Measurements from ENCODE around the gene LGALS1.

Gene LGALS1

DNA sequence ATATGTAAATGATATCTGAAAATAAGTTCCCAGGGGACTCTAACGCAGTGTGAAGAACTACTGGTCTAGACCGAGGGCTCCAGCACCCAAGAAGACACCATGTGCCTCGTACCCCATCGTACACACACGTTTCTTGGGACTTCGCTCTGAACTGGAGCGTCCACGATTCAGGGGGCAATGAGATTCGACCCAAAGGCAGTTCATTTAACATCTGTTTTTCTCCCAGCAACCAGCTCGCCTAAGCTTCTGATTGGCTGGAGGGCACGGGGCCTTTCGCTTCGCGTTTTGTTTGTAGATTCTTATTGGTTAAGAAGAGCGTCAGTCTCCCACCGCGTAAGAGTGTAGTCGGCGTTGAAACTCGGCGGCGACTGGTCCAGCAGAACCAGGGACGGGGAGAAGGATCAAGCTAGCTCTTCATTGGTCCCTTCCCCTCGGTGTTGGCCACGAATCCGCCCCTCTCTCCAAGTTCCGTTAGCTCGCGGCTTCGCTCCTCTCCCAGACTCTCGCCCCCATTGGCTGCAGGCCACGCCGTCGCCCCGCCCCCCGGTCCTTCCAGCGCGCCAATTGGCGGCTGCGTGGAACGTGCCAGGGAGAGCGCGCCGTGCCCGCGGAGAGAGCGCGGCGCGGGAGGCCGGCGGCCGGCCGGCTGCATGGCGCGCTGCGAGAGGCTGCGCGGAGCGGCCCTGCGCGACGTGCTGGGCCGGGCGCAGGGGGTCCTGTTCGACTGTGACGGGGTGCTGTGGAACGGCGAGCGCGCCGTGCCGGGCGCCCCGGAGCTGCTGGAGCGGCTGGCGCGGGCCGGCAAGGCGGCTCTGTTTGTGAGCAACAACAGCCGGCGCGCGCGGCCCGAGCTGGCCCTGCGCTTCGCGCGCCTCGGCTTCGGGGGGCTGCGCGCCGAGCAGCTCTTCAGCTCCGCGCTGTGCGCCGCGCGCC lies 17.0 kb upstream of the LGALS1 start, which contains the start of gene PDXP:
Gene PDXP (plus strand): TSS at position 591 of the 933 bp plus-strand sequence. CDS start 60 bp downstream, at position 651.
- Histone ChIP-seq H3K9ac (ENCODE audit: low read length) (peak within 1 kb of the TSS; percentile 51), H3K27ac (ENCODE audit: low read length) (no peak within 1 kb of the TSS), H3K4me1 (ENCODE audit: control insufficient read depth, low read depth, low read length) (peaks cover 6% of the 10 kb centered on the region), H3K36me3 (ENCODE audit: control insufficient read depth, low read depth, low read length) (no peaks in the 10 kb centered on the region), H3K9me3 (ENCODE audit: control insufficient read depth, low read depth, low read length) (no peaks in the 10 kb centered on the region), H3K4me3 (ENCODE audit: low read length) (peak within 1 kb of the TSS; percentile 83), H3K27me3 (ENCODE audit: control insufficient read depth, insufficient read depth, low read length) (no peaks in the 10 kb centered on the region)

DNA sequence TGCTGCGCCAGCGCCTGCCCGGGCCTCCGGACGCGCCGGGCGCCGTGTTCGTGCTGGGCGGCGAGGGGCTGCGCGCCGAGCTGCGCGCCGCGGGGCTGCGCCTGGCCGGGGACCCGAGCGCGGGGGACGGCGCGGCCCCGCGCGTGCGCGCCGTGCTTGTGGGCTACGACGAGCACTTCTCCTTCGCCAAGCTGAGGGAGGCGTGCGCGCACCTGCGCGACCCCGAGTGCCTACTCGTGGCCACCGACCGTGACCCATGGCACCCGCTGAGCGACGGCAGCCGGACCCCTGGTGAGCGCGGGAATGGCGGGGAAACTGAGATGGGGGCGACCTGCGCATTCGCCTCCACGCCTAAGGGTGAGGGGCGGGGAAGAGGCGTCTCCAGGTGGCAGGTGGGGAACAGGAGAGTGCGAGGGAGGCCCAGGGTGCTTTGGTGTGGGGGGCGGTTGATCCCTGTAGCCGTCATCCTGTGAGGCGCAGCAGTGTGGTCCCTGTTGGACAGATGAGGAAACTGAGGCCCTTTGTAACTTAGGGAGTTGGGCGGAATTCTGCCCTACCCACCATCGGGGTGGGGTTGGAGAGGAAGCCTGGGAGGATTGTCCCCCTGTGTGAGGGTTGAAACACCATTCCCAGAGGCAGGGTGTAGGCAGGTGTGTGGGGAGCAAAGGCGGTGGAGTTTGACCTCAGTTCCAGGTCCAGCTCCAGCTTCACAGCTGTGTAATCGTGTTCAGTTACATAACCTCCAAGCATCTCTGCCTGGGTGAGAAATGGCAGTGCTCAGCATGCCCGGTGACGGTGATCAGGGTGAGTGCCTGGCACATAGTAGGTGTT lies 16.2 kb upstream of the LGALS1 start:
- H3K27ac ChIP-seq (ENCODE audit: low read length): no peak overlapping the region
- no peaks in the 10 kb centered on the region for H3K9me3 ChIP-seq (ENCODE audit: control insufficient read depth, low read depth, low read length)
- H3K4me3 ChIP-seq (ENCODE audit: low read length): peak overlapping the region; percentile 83
- no peaks in the 10 kb centered on the region for H3K27me3 ChIP-seq (ENCODE audit: control insufficient read depth, insufficient read depth, low read length)
- H3K9ac ChIP-seq (ENCODE audit: low read length): peak overlapping the region; percentile 44
- peaks cover 6% of the 10 kb centered on the region for H3K4me1 ChIP-seq (ENCODE audit: control insufficient read depth, low read depth, low read length)
- H3K36me3 ChIP-seq (ENCODE audit: control insufficient read depth, low read depth, low read length): no peaks in the 10 kb centered on the region

DNA sequence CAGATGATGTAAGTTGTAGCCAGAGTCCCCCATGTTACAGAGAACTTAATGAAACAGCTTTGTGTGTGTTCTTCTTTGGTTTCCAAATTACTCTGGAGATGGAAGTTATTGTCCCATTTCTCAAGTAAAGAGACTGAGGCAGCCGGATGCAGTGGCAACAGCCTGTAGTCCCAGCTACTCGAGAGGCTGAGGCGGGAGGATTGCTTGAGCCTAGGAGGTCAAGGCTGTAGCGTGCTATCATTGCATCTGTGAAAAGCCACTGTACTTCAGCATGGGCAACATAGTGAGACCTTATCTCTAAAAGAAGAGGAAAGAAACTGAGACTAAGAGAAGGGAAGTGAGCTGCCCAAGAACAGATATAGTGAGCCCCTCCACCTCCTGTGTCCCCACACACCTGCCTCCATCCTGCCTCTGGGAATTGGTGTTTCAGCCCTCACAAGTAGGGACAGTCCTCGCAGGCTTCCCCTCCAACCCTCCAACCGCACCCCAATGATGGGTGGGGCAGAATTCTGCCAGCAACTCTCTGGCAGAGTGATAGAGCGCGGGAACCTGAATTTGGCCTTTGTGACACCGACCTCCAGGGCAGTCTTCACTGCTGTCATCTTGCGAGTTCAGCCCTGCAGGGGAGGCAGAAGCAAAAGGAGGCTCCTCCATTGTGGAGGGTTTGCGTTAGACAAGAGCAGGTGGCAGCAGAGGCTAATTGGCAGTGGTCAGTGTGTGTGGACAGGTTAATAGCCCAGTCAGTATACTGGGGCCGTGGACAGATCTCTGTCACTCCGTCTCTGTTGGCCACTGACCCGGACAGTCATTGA lies 15.3 kb upstream of the LGALS1 start:
- H3K9me3 ChIP-seq (ENCODE audit: control insufficient read depth, low read depth, low read length): no peaks in the 10 kb centered on the region
- peaks cover 6% of the 10 kb centered on the region for H3K4me1 ChIP-seq (ENCODE audit: control insufficient read depth, low read depth, low read length)
- H3K36me3 ChIP-seq (ENCODE audit: control insufficient read depth, low read depth, low read length): peaks cover 1% of the 10 kb centered on the region
- peak overlapping the region; percentile 83 for H3K4me3 ChIP-seq (ENCODE audit: low read length)
- H3K27me3 ChIP-seq (ENCODE audit: control insufficient read depth, insufficient read depth, low read length): no peaks in the 10 kb centered on the region
- no peak overlapping the region for H3K27ac ChIP-seq (ENCODE audit: low read length)
- H3K9ac ChIP-seq (ENCODE audit: low read length): peak overlapping the region; percentile 44

DNA sequence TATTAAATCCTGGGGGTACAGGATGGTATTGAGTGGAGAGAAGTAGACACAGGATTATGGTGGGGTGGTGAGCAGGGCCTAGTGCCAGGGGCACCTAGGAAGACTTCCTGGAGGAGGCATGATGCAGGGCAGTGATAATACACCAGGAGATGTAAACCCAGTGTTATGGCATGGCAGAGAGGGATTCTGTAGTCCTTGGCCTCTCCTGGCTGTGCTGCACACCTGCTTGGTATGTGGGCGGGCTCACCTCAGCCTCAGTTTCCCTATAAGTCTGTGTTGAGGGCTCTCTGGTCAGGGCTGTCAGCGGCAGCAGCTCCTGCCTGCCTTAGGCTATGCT lies 14.8 kb upstream of the LGALS1 start:
- peaks cover 7% of the 10 kb centered on the region for H3K36me3 ChIP-seq (ENCODE audit: control insufficient read depth, low read depth, low read length)
- no peak overlapping the region for H3K4me3 ChIP-seq (ENCODE audit: low read length)
- peaks cover 6% of the 10 kb centered on the region for H3K4me1 ChIP-seq (ENCODE audit: control insufficient read depth, low read depth, low read length)
- H3K9me3 ChIP-seq (ENCODE audit: control insufficient read depth, low read depth, low read length): no peaks in the 10 kb centered on the region
- no peak overlapping the region for H3K27ac ChIP-seq (ENCODE audit: low read length)
- H3K9ac ChIP-seq (ENCODE audit: low read length): no peak overlapping the region
- H3K27me3 ChIP-seq (ENCODE audit: control insufficient read depth, insufficient read depth, low read length): no peaks in the 10 kb centered on the region

DNA sequence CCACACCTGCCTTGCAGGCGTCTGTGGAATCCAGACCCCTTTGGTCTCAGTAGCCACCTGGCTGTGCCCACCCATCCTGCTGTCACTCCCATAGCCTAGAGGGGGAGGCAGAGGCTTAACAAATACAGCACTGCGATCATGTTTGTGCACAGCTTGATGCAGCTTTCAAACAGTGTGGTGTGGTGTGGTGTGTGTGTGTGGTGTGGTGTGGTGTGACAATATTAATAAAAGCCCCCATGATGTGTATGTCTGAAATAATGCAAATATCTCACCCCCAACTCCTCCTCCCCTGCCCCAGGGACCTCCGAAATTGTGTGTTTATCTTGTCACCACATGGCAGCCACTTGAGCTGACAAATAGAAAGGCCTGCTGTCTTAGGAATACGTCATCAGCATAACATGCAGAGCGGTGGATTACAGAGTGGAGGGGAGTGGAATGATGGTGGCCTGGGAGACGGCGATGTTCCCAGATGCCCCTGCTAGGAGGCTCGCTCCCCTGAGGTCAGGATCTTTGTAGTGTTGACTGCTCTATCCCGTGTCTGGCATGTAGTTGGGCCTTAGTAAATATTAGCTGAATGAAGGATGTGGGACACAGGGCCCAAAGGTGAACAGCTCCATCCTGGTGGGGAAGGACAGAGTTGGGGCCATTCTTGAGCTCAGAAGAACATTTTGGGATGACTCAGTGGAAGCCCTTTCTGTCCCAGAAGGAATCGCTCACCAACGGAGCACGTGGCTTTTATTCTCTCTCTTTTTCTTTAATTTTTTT lies 14.1 kb upstream of the LGALS1 start:
- no peaks in the 10 kb centered on the region for H3K27me3 ChIP-seq (ENCODE audit: control insufficient read depth, insufficient read depth, low read length)
- peaks cover 12% of the 10 kb centered on the region for H3K36me3 ChIP-seq (ENCODE audit: control insufficient read depth, low read depth, low read length)
- no peak overlapping the region for H3K27ac ChIP-seq (ENCODE audit: low read length)
- H3K9ac ChIP-seq (ENCODE audit: low read length): no peak overlapping the region
- peaks cover 6% of the 10 kb centered on the region for H3K4me1 ChIP-seq (ENCODE audit: control insufficient read depth, low read depth, low read length)
- H3K4me3 ChIP-seq (ENCODE audit: low read length): no peak overlapping the region
- no peaks in the 10 kb centered on the region for H3K9me3 ChIP-seq (ENCODE audit: control insufficient read depth, low read depth, low read length)

DNA sequence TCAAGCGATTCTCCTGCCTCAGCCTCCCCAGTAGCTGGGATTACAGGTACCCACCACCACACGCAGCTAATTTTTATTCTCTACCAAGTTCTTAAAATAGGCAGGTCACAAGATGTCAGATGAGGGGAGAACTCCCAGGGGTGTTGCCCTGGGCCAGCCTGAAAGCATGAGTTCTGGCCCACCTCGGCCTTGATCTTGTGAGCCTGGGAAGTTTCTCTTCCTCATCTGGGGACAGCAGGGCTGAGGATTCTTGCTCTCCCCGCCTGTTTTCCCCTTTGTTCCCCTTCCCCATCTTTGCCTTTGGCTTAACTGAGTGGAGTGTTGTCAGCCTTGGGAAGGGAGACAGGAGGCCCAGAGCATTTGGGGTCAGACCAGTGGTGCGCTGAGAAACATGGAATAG lies 13.4 kb upstream of the LGALS1 start:
- no peak overlapping the region for H3K27ac ChIP-seq (ENCODE audit: low read length)

DNA sequence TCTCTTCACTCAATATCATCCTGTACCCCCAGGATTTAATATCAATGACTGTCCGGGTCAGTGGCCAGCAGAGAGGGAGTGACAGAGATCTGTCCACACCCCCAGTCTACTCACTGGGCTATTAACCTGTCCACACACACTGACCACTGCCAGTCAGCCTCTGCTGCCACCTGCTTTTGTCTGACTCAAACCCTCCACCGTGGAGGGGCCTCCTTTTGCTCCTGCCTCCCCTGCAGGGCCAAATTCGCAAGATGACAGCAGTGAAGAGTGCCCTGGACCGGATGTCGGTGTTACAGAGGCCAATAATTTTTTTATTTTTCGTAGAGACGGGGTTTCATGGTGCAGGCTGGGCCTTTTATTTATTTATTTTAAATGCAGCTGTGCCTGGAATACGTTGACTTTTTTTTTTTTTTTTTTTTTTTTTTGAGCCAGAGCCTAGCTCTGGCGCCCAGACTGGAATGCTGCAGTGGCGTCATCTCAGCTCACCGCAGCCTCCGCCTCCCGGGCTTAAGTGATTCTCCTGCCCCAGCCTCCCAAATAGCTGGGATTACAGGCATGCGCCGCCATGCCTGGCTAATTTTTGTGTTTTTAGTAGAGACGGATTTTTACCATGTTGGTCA lies 11.8 kb upstream of the LGALS1 start:
- Histone ChIP-seq H3K9me3 (ENCODE audit: control insufficient read depth, low read depth, low read length) (no peaks in the 10 kb centered on the region), H3K36me3 (ENCODE audit: control insufficient read depth, low read depth, low read length) (peaks cover 17% of the 10 kb centered on the region), H3K4me1 (ENCODE audit: control insufficient read depth, low read depth, low read length) (peaks cover 9% of the 10 kb centered on the region), H3K9ac (ENCODE audit: low read length) (no peak overlapping the region), H3K27me3 (ENCODE audit: control insufficient read depth, insufficient read depth, low read length) (no peaks in the 10 kb centered on the region), H3K4me3 (ENCODE audit: low read length) (no peak overlapping the region), H3K27ac (ENCODE audit: low read length) (no peak overlapping the region)

More for the DNA sequence above, 13.4 kb upstream of the LGALS1 start:
- peaks cover 6% of the 10 kb centered on the region for H3K4me1 ChIP-seq (ENCODE audit: control insufficient read depth, low read depth, low read length)
- no peaks in the 10 kb centered on the region for H3K27me3 ChIP-seq (ENCODE audit: control insufficient read depth, insufficient read depth, low read length)
- no peak overlapping the region for H3K4me3 ChIP-seq (ENCODE audit: low read length)
- H3K36me3 ChIP-seq (ENCODE audit: control insufficient read depth, low read depth, low read length): peaks cover 17% of the 10 kb centered on the region
- no peaks in the 10 kb centered on the region for H3K9me3 ChIP-seq (ENCODE audit: control insufficient read depth, low read depth, low read length)
- H3K9ac ChIP-seq (ENCODE audit: low read length): no peak overlapping the region

DNA sequence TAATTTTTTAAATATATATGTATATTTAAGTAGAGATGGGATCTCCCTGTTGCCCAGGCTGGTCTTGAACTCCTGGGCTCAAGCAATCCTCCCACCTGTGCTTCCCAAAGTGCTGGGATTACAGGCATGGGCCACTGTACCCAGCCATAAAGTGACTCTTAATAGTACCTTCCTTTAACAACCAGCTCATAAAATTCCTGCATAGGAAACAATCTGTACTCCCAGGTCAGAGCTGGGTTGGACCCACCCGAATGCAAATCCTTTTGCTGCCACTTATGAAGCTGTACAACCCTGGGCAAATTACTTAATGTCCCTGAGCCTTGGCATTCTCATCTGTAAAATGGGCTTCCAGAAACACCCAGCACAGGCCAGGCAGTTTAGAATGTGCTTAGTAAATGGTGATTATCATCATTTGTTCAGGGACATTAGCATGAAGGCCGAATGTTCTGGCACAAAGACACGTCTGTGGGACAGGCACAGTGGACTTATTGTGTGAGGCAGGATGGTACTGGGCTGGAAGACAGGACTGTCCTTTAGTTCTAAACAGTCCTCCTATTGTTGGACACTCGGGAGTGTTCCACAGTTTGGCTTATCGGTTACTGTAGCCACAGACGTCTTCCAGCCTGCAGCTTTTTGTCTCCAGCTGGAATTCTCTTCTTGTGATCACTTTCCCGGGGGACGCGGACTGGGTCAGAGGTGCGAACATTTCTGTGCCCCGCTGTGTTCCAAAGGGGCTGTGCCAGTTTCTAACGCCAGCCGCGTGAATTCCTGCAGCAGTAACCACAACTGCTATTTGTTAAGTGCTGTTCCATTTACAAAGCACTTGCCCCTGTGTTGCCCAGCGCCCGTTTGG lies 11.0 kb upstream of the LGALS1 start:
- no peaks in the 10 kb centered on the region for H3K27me3 ChIP-seq (ENCODE audit: control insufficient read depth, insufficient read depth, low read length)
- H3K27ac ChIP-seq (ENCODE audit: low read length): no peak overlapping the region
- H3K4me1 ChIP-seq (ENCODE audit: control insufficient read depth, low read depth, low read length): peaks cover 7% of the 10 kb centered on the region
- no peak overlapping the region for H3K4me3 ChIP-seq (ENCODE audit: low read length)
- no peak overlapping the region for H3K9ac ChIP-seq (ENCODE audit: low read length)
- H3K36me3 ChIP-seq (ENCODE audit: control insufficient read depth, low read depth, low read length): peaks cover 17% of the 10 kb centered on the region
- H3K9me3 ChIP-seq (ENCODE audit: control insufficient read depth, low read depth, low read length): no peaks in the 10 kb centered on the region

DNA sequence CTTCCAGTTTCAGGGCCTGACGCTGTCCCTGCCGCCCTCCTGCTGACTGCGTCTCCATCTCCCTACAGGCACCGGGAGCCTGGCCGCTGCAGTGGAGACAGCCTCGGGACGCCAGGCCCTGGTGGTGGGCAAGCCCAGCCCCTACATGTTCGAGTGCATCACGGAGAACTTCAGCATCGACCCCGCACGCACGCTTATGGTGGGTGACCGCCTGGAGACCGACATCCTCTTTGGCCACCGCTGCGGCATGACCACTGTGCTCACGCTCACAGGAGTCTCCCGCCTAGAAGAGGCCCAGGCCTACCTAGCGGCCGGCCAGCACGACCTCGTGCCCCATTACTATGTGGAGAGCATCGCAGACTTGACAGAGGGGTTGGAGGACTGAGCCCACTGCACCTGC lies 9.9 kb upstream of the LGALS1 start:
- H3K36me3 ChIP-seq (ENCODE audit: control insufficient read depth, low read depth, low read length): peaks cover 19% of the 10 kb centered on the region
- H3K27ac ChIP-seq (ENCODE audit: low read length): no peak overlapping the region

DNA sequence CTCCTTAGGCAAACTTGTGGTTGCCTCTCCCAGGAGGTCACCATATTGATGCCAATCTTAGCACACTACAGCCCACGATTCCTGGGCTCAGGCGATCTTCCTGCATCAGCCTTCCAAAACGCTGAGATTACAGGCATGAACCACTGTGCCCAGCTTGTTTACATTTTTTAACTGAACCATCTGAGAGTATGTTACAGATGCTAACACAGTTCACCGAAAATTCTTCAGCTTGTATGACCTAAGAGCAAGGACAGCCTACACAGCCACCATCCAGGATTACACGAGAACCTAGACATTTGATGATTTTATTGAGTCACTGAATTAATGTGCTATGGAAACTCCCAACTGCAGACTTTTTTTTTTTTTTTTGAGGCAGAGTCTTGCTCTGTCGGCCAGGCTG lies 5.8 kb upstream of the LGALS1 start:
- no peak overlapping the region for H3K9ac ChIP-seq (ENCODE audit: low read length)
- no peak overlapping the region for H3K27ac ChIP-seq (ENCODE audit: low read length)
- H3K36me3 ChIP-seq (ENCODE audit: control insufficient read depth, low read depth, low read length): peaks cover 19% of the 10 kb centered on the region
- H3K4me3 ChIP-seq (ENCODE audit: low read length): no peak overlapping the region
- H3K27me3 ChIP-seq (ENCODE audit: control insufficient read depth, insufficient read depth, low read length): no peaks in the 10 kb centered on the region
- H3K9me3 ChIP-seq (ENCODE audit: control insufficient read depth, low read depth, low read length): no peaks in the 10 kb centered on the region
- H3K4me1 ChIP-seq (ENCODE audit: control insufficient read depth, low read depth, low read length): peaks cover 2% of the 10 kb centered on the region

More for the DNA sequence above, 9.9 kb upstream of the LGALS1 start:
- no peak overlapping the region for H3K9ac ChIP-seq (ENCODE audit: low read length)
- H3K27me3 ChIP-seq (ENCODE audit: control insufficient read depth, insufficient read depth, low read length): no peaks in the 10 kb centered on the region
- H3K4me3 ChIP-seq (ENCODE audit: low read length): no peak overlapping the region
- H3K9me3 ChIP-seq (ENCODE audit: control insufficient read depth, low read depth, low read length): no peaks in the 10 kb centered on the region
- H3K4me1 ChIP-seq (ENCODE audit: control insufficient read depth, low read depth, low read length): peaks cover 2% of the 10 kb centered on the region

All from iPS-18a (cell line).